Measurements from ENCODE around the gene KRT85.

Gene KRT85

DNA sequence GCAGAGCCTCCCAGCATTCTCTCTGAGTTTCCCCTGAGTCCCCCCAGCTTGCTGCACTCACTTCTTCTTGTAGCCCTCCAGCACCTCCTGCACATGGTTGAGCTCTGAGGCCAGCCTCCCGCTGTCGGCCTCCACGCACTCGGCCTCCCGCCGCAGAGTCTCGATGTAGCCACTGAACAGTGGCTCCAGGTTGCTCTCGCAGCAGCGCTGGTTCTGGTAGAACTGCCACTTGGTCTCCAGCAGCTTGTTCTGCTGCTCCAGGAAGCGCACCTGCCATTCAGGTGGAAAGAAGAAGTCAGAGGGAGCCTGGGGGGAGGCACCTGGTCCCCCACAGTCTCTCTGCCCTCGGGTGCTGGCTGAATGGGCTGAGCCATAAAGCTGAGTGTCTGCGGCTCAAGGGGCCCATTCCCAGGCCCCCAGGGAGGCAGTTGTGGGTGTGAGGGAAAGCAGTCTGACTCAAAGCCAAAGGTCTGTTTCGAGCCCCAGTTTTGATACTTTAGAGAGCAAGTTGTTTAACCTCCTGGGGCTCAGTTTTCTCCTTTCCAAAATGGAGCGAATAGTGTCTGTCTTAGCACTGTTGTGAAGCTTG lies 2.3 kb downstream of the KRT85 start:
- DNase-seq = no peak

DNA sequence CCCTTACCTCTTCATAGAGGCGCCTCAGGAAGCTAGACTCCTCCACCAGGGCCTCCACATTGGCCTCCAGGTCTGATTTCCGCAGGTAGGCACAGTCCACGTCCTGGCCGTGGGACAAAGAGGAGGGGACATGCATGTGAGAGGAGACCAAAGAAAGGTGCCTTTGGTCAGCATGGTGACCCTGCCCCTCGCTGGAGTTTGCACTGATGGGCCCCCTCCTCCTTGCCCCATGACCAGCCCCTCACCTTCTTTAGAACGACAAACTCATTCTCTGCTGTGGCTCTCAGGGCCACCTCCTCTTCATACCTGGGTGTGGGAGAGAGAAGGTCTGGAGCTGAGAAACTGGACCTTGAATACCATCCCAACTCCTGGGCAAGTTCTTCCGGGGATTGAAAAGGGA lies 3.2 kb downstream of the KRT85 start:
- no peak for DNase-seq

DNA sequence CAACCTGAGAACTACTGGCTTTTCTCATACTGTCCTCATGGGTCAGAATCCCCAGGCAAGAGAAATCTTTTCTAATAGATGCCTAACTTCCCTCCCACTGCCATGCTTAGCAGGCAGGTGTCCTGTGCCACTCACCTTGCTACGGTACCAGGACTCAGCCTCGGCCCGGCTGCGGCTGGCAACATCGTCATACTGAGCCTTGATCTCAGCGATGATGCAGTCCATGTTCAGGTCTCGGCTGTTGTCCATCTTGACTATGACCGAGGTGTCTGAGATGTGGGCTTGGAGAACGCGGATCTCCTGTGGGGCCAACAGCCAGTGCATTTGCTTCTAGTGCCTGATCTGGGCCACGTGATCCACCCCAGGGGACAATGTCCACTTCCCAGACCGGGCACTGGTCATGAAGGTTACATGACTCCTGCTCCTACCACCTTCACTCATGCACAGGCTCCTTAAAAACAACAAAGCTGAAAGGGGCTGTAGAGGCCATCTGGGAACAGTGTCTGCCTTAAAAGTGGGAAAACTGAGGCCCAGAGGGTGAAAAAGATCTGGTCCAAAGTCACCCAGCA lies 4.1 kb downstream of the KRT85 start:
- DNase-seq = no peak

DNA sequence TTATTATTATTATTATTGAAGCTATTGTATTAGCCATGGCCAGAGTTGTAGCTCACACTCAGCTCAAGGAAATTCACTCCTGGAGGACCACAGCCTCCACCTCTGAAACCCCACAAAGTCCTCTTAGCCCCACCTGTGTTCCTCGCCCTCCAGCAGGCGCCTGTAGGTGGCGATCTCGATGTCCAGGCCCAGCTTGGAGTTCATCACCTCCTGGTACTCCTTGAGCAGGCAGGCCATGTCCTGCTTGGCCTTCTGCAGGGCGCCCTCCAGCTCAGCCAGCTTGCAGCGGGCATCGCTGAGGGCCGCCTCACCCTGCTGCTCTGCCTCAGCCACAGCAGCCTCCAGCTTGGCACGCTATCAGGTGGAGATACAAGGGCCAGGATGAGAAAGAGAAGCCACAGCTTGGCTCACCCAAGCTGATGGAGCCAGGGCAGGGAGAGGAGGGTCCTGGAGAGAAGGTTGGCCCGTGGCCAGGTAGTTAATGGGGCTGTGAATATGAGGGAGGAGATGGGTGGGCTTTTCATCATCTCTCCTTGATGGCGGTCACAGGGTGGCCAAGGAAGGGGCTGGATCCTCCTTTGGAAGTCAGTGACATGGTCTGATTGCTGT lies 5.1 kb downstream of the KRT85 start:
- no peak for DNase-seq

DNA sequence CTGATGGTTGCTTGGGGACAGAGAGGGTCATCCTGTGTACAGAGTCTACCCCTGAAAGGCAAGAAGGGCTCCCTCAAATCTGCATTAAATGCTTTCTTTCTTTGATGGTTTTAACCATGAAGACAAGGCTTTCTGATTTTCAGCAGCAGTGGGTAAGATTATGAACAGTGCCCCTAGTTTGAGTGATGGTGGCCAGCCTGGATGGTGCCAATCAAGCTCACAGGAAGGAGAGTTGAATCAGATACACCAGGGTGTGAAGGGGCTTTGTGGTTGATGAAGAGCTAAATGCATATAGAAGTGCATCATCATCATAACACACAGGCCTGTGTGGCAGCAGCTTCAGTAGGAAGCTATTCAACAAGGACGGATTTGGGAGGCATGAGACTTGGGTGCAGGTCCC lies 5.7 kb downstream of the KRT85 start:
- DNase-seq = no peak

DNA sequence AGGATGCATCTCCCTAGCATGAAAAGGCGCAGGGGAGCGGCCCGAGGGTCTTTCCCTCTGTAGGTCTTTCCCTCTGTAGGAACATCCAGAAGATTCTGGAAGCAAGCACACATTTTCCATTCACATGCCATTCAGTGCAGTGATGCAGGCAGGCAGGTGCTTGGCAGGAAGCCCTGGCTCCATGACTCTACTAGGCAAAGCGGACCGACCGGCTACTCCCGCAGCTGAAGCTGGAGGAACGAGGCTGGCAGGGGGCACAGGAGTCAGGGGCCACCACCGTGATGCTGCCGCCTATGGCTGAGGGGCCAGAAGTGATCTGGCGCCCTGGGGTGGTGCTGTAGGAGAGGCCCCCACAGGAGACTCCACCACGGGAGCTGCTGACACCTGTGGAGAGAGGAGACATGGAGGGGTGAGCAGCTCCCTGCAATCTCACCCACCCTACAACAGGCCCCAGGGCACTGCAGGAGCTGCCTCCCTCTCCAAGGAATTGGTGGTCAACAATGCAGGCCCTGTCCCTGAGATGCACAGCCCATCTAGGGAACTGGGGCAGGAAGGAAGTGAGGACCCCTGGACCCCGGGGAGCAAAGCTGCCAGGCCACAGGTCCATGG lies 6.5 kb downstream of the KRT85 start:
- no peak for DNase-seq

DNA sequence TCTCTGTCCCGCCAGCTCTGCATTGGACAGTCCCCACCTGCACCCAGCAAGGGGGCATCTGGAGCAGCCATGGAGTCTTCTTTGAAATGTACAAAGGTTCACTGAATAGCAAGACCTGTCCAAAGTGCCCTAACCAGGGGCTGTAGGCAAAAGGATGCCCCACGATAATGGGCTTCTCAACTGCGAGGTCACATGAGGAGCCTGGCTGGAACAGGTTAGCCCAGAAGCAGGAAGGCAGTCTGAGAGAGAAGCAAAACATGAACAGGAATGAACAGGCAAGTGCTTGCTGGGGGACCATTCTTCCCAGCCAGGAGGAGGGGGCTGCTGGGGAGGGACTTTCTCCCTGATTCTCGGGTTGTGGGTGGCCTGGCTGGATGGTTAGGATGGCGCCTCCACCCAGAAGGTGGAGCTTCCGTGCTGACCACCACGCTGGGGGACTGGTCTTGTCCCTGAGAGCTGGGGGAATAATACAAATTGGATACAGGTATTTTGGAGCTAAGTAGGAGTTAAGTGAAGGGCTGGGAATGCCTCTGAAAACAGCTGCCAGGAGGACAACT lies 7.1 kb downstream of the KRT85 start:
- no peak for DNase-seq

DNA sequence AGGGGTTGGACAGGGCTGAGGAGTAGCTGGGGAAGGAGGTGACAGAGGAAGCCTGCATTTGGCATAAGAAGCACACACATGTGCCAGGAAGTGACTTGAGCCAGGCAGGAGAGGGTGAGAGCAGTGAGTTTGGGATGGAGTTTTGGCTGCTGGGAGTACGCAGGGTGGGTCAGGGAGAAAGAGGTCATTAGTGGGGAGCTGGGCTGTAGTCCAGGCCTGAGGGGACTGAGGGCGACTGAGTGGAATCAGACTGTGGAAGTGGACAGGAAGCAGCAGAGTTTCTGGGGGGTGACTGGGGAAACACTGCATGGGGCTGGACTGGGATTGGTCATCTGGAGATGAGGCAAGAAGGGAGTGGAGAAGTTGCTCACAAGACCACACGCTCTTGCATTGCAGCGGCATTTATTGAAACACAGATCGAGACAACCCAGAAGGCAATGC lies 7.6 kb downstream of the KRT85 start:
- no peak for DNase-seq

DNA sequence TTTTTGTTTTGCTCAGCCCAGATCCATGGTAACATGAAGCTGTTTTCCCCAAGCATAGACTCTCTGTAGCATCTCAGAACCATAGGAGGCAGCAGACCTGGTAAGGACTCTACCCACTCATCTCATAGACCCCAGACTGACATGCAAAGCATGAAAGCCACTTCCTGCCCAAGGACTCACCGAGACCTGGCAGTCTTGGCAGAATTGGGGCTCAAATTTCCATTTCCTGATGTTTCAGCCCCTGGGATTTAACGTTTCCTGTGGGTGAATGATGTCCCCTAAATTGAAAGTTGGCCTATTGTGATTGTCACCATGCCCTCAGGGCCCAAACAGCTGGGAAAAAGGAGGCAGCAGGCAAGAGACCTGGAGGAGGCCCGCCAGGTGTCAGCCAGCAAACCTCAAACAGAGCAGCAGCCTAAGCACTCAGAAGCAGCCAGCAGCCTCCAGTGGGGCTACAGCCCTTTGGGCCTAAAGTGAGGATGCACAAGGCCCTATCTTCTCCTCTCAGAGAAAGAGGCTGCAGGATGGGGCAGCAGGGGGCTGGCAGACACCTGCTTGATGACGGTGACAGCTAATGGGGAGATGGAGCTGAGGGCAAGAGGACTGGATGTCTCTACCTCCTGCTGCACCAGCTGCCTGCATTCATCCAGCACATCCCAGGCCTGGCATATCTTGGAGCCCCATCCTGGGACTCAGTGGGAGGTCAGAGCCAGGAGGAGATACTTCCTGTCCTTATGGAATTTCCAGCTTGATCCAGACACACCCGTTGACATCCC lies 8.5 kb downstream of the KRT85 start:
- DNase-seq = no peak

DNA sequence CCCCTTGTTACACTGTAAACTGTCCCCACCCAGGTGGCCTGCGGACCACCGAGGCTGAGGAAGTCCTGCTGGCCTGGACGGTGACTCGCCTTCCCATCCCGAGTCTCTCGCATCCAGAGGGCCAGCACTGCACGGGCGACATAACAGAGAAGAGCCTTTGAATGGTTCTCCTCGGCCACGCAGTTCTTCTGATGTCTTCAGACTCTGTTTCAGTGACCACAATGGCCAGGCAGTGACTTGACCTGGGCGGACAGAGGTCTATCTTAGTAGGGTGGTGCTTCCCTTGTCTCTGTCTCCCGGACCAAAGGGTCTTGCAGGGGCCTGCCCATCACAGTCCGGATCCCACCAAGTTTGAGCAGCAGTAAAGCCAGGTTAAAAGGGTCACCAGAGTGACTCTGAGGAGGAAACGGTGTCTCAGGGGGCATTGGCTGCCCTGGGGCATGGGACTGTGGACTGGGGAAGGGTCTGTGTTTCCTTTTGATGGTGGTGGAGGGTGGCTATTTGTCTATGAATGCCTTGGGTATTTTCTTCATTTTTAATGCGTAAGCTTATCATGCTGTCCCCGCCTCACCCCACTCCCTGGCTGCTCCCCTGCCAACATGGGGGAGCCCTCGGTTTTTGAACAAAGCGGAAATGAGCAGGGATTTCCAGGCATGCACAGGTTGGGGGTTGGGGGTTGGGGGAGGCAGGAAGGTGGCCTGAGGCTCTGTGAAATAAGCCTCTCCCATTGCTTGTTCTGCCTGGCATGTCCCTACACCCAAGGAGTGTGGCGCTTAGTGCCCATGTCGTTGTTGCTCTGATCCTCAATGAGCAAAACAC lies 10.3 kb downstream of the KRT85 start:
- no peak for DNase-seq

DNA sequence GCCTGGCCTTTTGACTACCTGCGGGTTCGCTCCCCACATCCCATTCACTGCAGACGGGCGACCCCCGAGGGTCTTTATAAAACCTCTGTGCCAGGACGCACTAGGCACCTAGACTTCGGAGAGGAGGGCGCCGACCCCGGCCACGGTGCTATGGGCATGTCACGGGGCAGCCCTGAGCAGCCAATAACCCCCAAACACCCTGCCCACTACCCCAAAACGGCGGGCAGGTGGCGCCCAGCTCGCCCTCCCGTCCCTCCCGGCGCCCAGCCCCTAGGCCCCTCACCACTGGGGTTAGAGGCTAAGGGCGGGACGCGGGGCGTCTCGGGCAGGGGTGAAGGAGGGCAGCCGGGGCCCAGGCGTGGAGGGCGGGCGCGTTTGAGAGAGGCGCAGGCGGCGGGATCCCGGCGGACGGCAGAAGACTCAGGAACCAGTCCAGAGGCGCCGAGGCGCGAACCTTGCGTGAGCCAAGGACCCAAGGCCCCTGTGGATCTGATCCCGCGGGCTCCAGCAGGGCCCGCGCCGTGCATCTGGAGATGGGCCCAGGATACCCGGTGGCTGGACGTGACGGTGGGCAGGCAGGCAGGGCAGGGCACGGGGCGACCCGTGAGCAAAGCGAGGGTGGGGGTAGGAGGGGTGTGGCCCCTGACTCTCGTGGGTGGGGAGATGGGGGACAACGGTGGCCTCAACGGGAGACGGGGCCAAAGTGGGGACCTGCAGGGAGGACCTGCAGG lies 11.1 kb downstream of the KRT85 start:
- DNase-seq = no peak

DNA sequence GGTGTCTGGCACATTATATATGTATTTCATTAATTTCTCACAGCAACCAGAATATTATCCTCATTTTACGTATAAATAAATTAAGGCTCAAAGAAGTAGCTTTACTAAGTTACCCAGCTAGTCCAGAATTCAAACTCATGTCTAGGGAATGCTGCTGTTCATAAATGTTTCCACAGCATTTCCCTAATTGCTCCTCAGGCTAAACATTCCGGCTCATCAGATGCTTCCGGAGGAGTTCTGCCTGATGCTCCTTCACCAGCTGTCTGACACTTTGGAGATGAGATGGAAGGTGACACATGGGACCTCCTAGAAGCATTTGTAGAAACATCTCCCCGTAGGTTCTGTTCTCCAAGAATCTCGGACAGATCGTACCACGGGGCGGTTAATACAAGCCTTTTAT lies 12.1 kb downstream of the KRT85 start:
- DNase-seq = no peak

DNA sequence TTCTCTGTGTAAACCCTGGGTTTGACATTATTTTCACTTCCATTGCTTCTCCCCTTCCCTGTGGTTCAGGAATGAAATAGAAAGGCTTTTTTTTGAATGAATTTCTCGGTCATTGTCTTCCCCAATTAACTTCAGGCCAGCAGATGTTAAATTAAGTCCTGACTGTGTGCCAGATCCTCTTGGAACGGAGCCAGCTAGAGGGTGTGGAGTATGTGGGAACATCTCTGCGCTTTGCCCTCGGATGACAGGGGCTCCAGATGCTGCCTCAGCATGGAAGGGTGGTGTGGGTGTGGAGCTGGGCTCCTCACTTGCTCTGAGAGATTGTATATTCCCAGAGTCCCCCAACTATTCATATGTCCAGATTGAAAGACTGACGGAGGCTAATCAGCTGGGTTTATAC lies 13.1 kb downstream of the KRT85 start:
- no peak for DNase-seq

DNA sequence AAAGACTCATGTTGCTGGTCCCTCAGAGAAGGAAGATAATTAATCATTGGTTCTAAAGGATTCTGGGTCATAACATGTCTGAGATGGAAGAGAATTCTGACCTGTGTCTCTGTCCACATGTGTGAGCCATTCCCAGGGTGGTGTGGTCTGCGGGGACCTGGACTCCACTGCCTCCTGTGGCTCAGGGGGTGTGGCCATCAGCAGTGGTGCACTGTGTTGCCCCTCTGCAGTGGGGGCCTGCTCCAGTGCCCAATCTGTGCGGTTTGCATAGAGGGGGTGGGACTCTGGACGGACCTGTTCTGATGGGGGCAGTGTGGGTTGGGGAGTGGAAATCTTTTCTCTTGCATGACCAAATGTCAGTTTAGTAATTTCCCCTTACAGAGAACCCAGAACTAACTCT lies 13.5 kb downstream of the KRT85 start:
- DNase-seq = no peak

DNA sequence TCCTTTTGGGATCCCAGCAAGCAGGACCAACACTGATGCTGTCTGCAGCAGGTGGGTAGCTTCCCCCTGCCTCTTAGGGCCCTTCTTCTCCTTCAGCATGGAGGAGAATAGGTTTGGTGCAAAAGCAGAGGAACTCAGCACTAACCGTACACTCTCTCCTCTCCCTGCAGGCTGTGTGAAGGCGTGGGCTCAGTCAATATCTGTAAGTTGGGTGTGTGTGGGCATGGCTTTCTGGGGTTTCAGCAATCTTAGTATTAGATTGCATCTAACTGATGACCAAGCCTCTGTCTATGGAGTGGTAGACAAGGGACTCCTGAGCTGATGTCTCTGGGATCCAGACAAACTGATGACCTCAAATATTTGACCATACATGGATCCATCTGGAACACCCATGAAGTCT lies 14.3 kb downstream of the KRT85 start:
- no peak for DNase-seq

DNA sequence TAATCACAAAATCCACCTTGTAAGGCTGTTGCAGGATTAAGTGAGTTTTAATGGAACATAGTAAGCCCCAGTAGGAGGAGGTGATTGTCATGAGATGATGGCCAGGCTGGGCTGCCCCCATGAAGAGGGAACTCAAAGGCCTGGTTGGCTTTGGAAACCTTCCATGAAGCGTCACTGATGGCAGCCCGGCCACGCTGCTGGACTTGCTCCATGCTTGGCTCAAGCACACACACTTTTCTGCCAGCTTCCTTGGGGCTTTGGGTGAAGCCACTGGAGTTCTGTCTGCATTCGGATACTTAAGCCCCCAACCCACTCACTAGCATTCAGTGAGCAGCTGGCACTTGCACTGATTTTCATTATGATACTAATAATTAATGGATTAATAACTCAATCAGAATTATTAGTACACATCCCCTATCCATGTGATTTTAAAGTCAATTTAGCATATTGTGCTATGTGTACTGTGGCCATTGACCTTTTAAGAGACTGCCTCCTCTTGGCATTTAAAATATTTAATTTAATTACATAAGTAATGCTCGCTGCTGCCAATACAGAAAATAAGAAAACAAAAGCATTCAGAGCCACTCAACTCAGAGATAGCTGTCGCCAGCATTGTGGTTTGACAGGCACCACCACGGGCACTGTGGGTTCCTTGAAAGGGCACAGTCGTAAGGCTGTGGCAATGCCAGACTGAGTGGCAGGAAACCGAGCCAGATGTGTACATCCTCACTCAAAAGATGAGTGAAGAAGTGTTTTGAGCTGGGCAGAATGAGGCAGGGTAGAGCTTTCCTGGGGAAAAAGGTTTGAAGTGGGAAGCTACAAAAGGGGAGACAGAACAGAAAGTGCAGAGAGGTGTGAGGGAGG lies 15.9 kb downstream of the KRT85 start:
- peak; percentile 61 for DNase-seq

DNA sequence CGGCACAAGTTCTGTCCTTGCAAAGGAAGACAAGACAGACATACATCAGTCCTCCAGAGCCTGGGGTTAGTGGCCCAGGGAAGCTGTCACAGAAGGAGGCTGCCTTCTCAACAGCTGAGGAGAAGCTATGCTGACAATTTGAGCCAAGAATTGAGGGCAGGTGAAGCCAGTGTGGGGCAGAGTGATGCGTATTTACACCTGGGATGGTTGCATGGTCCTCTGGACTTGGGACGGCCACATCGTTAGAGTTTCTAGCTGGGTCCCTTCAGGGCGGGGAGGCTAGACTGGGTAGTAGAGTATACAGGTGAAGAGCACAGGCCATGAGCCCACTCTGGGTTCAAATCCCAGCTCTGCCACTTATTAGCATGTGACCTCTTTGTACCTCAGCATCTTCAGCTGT lies 16.5 kb downstream of the KRT85 start:
- DNase-seq = no peak

DNA sequence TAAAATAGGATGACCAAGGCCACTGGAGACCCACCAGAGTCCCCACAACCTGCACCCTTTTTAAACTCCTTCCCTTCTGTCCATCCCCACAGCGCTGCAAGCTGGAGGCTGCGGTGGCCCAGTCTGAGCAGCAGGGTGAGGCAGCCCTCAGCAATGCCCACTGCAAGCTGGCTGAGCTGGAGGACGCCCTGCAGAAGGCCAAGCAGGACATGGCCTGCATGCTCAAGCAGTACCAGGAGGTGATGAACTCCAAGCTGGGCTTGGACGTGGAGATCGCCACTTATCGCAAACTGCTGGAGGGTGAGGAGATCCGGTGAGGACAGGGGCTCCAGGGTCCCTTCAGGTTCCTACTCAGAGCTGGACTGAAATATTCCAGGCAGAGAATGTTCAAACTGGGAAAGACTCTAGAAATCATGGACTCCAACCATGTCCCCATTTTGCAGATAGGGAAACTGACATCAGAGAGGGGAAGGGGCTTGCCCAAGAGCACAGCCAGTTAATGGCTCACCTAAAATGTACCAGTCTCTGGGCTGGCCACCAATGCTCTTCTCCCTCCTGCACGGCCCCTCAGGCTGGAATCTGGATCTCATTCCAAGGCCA lies 17.2 kb downstream of the KRT85 start:
- no peak for DNase-seq

DNA sequence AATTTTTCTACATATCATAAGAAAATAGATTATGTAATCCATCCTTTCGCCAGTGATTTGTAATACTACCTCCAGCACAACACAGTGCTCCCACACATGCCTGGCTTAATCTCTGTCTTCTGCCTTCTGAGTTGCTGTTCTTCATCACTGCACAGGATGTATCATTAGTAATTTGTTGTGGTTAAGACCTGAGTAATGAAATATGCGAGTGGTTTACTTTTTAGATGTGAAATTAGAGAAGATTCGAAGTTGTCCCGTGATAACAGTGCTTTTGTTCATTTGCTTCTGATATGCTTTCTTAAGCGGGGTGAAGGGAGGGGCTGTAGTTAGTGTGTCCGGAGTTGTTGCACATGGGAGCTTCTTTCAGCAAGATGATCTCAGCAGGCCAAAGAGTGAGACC lies 18.1 kb downstream of the KRT85 start:
- DNase-seq = no peak
